MM.1S (cell line): ENCODE data around the gene TTPAL.

Experiments
- DNase-seq: peaks from one replicate; pipeline ENCODE4 v3.0.0-alpha.2; 2015
- H2AFZ ChIP-seq: fragments of 300-600 bp; sonication (generic); 2 replicates; pipeline ENCODE4 v1.6.0; 2016; ENCODE audit warnings: antibody characterized with exemption, low read length
- H3F3A ChIP-seq: fragments of 300-600 bp; sonication (generic); 2 replicates; pipeline ENCODE4 v1.6.1; 2016; ENCODE audit warnings: mild to moderate bottlenecking, antibody characterized with exemption, low read length, moderate library complexity, mixed read lengths; ENCODE audit not compliant: insufficient read depth
- H3K27ac ChIP-seq: fragments of 300-600 bp; sonication (generic); 2 replicates; pipeline ENCODE4 v1.5.1; 2016; ENCODE audit warnings: mild to moderate bottlenecking, low read length
- H3K27me3 ChIP-seq: fragments of 300-600 bp; sonication (generic); replicated peaks from 2 replicates; pipeline ENCODE4 v1.6.0; 2016; ENCODE audit warnings: low read length; ENCODE audit not compliant: insufficient read depth
- H3K36me3 ChIP-seq: fragments of 300-600 bp; sonication (generic); replicated peaks from 2 replicates; pipeline ENCODE4 v1.6.1; 2016; ENCODE audit warnings: mild to moderate bottlenecking, low read length, mixed read lengths; ENCODE audit not compliant: insufficient read depth
- H3K4me1 ChIP-seq: fragments of 300-600 bp; sonication (generic); 2 replicates; pipeline ENCODE4 v1.6.1; 2016; ENCODE audit warnings: low read length, mixed read lengths
- H3K4me2 ChIP-seq: fragments of 300-600 bp; sonication (generic); 2 replicates; pipeline ENCODE4 v1.6.0; 2016; ENCODE audit warnings: low read depth, low read length
- H3K4me3 ChIP-seq: fragments of 300-600 bp; sonication (generic); 2 replicates; pipeline ENCODE4 v1.5.1; 2016; ENCODE audit warnings: low read length, mixed read lengths
- H3K79me2 ChIP-seq: fragments of 300-600 bp; sonication (generic); 2 replicates; pipeline ENCODE4 v1.6.1; 2016; ENCODE audit warnings: mixed run types, low read length, mixed read lengths
- H3K9ac ChIP-seq: fragments of 300-600 bp; sonication (generic); 2 replicates; pipeline ENCODE4 v1.6.1; 2016; ENCODE audit warnings: low read length, mixed read lengths
- H3K9me2 ChIP-seq: fragments of 300-600 bp; sonication (generic); replicated peaks from 2 replicates; pipeline ENCODE4 v1.6.1; 2016; ENCODE audit warnings: mild to moderate bottlenecking, low read length, mixed read lengths; ENCODE audit not compliant: insufficient read depth
- H3K9me3 ChIP-seq: fragments of 300-600 bp; sonication (generic); replicated peaks from 2 replicates; pipeline ENCODE4 v1.6.1; 2016; ENCODE audit warnings: mild to moderate bottlenecking, low read length, mixed read lengths; ENCODE audit not compliant: insufficient read depth
- H4K20me1 ChIP-seq: fragments of 300-600 bp; sonication (generic); 2 replicates; pipeline ENCODE4 v1.6.1; 2016; ENCODE audit warnings: mild to moderate bottlenecking, low read length, moderate library complexity, mixed read lengths; ENCODE audit not compliant: insufficient read depth
- CTCF ChIP-seq: fragments of 300-600 bp; sonication (generic); IDR thresholded peaks from 2 replicates; pipeline ENCODE4 v1.5.1; 2016; ENCODE audit warnings: antibody characterized with exemption, low read length, mixed read lengths
- EZH2 ChIP-seq: fragments of 300-600 bp; sonication (generic); optimal IDR thresholded peaks from 2 replicates; pipeline ENCODE3; 2017; ENCODE audit warnings: low read depth, mild to moderate bottlenecking, antibody characterized with exemption, low read length, mixed read lengths
- EZH2phosphoT487 ChIP-seq: fragments of 300-600 bp; sonication (generic); IDR thresholded peaks from 2 replicates; pipeline ENCODE4 v1.6.1; 2018; ENCODE audit warnings: antibody characterized with exemption, low read length

Gene TTPAL

GRCh38 chr20:44504402-44505307, 29.0 kb downstream of the TTPAL start:
- no peaks in the 10 kb centered on the region for H3F3A ChIP-seq
- H4K20me1 ChIP-seq, result no peaks in the 10 kb centered on the region
- no peak overlapping the region for H3K4me3 ChIP-seq
- no peaks in the 10 kb centered on the region for H3K27me3 ChIP-seq
- H3K9me3 ChIP-seq, result no peaks in the 10 kb centered on the region
- no peak overlapping the region for H3K27ac ChIP-seq
- TF ChIP-seq EZH2phosphoT487 (no peak), CTCF (no peak)
- no peaks in the 10 kb centered on the region for H3K79me2 ChIP-seq
- H3K4me2 ChIP-seq, result no peak overlapping the region
- no peaks in the 10 kb centered on the region for H3K9me2 ChIP-seq
- no peak overlapping the region for H2AFZ ChIP-seq
- DNase-seq, result no peak
- no peak overlapping the region for H3K9ac ChIP-seq
- H3K36me3 ChIP-seq, result 0 out of 2 replicates have a peak, but pooled peaks cover 4% of the 10 kb centered on the region
- no peaks in the 10 kb centered on the region for H3K4me1 ChIP-seq

GRCh38 chr20:44509762-44510161, 34.1 kb downstream of the TTPAL start:
- Histone ChIP-seq H2AFZ (no peak overlapping the region), H3K27ac (no peak overlapping the region), H3K9ac (no peak overlapping the region), H3K36me3 (0 out of 2 replicates have a peak, but pooled peaks cover 4% of the 10 kb centered on the region), H3K4me1 (no peaks in the 10 kb centered on the region), H3K79me2 (peaks cover 25% of the 10 kb centered on the region), H3K4me2 (no peak overlapping the region), H4K20me1 (no peaks in the 10 kb centered on the region), H3F3A (no peaks in the 10 kb centered on the region), H3K9me3 (no peaks in the 10 kb centered on the region), H3K4me3 (no peak overlapping the region), H3K27me3 (no peaks in the 10 kb centered on the region), H3K9me2 (no peaks in the 10 kb centered on the region)
- TF ChIP-seq EZH2phosphoT487 (no peak), EZH2 (no peak), CTCF (no peak)
- DNase-seq, result no peak

- no peak for DNase-seq
- no peak overlapping the region for H3K27ac ChIP-seq
- H3F3A ChIP-seq, result no peaks in the 10 kb centered on the region
- H3K36me3 ChIP-seq, result no peaks in the 10 kb centered on the region
- no peak overlapping the region for H3K4me3 ChIP-seq
- no peaks in the 10 kb centered on the region for H3K9me2 ChIP-seq
- H3K4me1 ChIP-seq, result no peaks in the 10 kb centered on the region
- no peak overlapping the region for H2AFZ ChIP-seq
- H3K27me3 ChIP-seq, result no peaks in the 10 kb centered on the region
- peaks cover 66% of the 10 kb centered on the region for H3K79me2 ChIP-seq
- H4K20me1 ChIP-seq, result no peaks in the 10 kb centered on the region
- H3K9me3 ChIP-seq, result no peaks in the 10 kb centered on the region
- TF ChIP-seq EZH2phosphoT487 (no peak), CTCF (no peak), EZH2 (no peak)
- no peak overlapping the region for H3K9ac ChIP-seq
- no peak overlapping the region for H3K4me2 ChIP-seq
These were observed 38.2 kb downstream of the TTPAL start for GRCh38 chr20:44513871-44514270.
